DMS 273 (cell line): Measurements from ENCODE around the gene CISH.

ENCODE experiments used
- DNase-seq: peaks from one replicate; lab custom pipeline; 2025; ENCODE audit not compliant: unreplicated experiment; lab: John Stamatoyannopoulos, UW

CISH gene

GRCh38 chr3:50637945-50638344 is 26.4 kb upstream of the CISH start:
- DNase-seq = no peak

- no peak for DNase-seq
Measured at GRCh38 chr3:50637011-50637410, 25.4 kb upstream of the CISH start.

- DNase-seq = no peak
Measured at GRCh38 chr3:50635066-50635465, 23.5 kb upstream of the CISH start.

- no peak for DNase-seq
Measured at GRCh38 chr3:50633230-50633790, 21.7 kb upstream of the CISH start.

DNA sequence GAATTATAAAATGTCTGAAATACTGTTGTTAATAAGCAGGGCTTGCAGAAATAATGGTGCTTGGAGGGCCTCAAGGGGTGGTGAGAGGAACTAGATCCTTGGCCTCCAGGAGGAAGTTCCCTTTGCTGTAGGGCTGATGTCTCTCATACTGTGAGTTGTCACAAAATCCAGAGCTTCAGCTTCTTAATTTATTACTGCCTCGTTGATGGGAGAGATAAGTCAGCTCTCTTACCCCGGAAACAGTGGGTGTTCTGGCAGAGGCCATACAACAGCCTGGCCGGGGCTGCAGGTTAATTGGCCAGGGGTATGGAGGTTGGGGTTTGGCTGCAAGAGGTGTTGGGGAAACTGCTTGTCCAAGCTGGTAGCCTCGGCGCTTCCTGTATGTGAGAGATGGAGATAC is 20.9 kb upstream of the CISH start:
- DNase-seq = peak; percentile 51

- peak; percentile 26 for DNase-seq
Measured at GRCh38 chr3:50630877-50631276, 19.3 kb upstream of the CISH start.

DNA sequence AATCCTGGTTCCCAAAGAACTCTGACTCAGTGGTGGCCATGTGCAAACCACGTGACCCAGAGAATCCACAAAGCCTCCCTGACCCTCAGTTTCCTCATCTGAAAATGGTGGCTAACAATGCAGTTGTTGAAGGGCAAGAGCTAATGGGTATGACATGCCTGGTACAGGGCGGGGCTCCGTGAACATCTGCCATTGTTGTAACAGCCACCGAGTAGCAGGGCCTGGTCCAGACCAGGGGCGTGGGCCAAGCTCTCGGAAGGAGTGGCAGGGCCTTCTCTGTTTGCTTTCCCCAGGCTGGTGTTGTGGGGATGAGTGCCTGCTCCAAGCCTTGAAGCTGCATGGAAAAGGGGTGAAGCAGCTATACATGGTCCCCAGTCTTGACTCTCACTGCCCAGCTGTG is 18.8 kb upstream of the CISH start:
- no peak for DNase-seq

DNA sequence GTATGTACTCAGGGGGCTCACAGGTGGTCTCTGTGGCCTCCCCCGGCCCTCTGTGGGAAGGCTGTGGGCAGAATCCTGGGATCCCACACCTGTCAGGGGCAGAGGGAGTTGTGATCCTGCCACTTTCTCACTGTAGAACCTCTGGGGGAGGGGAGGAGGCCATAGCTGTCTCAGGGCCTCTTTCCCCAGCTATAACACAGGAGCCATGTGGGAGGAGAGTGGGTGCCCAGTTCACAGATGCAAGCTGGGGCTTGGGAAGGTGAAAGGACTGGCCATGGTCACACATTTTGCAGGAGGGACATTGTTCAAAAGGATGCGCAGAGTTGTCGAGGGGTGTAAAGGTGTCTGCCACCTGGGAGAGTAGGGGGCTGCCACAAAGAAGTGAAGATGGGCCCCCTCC is 17.0 kb upstream of the CISH start:
- DNase-seq = no peak

DNA sequence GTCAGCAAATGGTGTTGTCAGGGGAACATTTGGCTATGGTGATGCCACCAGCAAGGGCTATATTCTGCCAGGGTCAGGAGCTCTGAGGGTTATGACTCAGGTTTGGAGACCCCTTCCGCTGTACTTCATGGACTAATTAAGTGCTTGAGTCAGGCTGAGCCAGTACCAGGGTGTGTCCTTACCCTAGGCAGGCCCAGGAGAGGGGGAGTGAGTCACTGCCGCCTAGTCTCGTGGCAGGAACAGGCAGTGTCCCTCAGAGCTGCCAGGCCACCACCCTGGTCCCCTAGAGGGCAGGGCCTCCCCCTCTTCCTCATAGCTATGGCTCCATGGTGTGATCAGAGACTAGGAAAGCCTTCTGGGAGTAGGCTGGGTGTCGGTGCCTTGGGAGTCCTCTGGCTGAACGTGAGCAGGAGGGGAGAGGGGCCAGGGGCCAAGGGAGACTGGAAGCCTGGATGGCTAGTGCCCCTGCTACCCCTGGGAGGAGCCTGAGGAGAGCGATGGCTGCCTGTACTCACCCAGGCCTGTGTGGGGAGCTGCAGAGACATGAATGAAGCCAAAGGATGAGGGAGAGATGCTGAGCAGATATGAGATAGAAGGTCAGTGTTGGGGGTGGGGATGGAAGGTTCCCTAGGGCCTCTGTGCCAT is 16.0 kb upstream of the CISH start:
- DNase-seq = peak; percentile 50

GRCh38 chr3:50626401-50626800 is 14.8 kb upstream of the CISH start:
- no peak for DNase-seq

DNA sequence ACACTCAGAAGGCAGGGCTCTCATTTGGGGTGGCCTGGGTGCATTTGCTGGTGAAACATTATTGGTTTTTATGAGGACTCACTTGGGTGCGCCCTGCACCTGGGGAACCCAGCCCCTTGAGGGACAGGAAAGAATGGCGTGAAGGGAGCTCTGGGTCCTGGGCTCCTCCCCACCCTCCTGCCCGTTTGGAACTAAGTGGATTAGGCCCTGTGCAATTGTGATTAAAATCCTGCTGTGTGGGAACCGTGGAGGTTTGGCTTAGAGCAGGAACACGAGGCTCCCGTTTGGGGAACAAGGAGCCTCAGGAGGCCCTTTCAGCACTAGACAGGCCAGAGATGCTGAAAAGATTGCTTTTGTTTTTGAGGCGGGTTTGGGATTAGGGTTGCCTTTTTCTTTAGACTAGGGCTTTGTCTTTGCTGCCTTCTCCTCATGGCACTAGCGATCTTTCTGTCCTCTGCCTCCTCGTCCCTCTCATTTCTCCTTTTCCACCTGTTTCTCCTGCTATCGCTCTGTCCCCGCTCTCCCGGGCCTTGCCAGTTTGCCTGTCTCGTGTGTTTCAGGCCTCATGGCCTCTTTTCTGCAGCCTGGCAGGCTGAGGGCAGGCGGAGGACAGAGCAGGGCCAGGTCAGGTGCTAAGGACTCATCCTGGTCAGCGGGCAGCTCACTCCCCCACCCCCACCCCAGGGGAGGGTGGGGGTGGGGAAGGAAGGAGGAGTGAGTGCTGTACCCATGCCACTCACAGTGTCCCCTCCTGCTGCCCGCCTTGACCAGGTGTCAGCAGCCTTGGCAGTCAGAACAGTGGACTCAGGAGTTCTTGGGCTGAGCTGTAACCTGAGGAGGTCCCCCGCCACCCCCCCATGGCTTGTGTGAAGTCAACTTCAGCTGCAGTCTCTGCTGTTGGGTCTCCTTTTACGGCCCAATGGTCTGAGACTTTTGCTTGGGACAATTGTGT is 13.9 kb upstream of the CISH start:
- no peak for DNase-seq

GRCh38 chr3:50624634-50625033 is 13.1 kb upstream of the CISH start:
- no peak for DNase-seq

DNA sequence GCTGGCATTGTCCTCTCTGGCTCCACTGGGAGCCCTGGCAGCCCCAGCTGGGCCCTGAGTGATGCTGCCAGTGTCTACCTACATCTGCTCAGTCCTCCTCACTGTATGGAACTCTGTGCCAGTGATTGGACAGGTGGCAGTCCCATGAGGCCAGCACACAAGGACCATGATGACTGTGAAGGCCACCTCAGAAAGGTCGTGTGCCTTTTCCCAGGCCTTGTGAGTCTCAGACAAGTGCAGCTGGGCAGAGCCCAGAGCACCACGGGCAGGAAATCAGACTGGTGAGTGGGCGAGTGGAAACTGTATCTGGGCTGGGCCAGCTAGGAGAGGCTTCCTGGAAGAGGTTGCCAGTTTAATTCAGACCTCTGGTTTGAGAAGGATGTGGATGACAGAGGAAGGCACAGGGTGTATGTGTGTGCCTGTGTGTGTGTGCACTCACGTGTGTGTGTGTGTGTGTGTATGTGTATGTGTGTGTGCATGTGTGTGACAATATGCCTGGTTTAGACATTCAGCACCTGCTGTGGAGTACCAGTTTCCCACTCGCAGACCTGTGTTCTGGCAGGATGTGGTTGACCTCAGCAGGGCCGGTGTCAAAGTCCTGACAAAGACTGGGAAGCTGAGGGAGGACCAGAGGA is 12.4 kb upstream of the CISH start:
- no peak for DNase-seq

DNA sequence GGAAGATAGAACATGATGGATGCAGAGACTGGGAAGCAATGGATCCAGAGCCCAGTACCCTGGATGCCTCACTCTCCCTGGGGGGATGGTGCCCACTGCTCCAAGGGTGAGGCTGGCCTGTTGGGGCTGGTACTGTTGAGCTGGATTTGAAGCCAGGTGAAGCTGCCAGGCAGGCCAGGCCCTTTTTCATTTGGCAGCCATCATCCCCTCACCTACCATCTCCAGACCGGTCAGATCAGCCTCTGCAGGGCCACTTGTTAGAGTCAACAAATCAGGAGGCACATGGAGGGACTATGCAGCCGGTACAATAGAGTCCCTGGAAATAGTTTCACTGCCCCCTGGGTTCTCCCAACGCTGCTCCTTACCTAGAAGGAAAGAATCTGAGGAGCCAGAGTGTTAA is 11.3 kb upstream of the CISH start:
- DNase-seq = no peak

DNA sequence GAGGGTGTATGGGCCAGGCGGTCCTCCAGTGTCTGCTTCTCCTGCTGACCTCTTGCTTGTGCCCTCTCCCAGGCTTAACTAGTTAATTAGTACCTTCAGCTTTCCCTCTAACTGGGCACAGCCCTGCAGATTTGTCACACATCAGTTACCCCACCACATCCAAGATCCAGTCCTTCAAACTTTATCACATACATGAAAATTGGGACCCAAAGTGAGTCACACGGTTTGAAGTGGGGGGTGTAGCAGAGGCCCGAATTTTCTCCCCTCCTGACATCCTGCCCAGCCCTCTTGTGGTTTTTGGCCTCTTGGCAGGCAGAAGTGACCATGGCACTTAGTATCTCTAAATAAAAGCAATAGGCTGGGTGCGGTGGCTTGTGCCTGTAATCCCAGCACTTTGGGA is 9.2 kb upstream of the CISH start:
- no peak for DNase-seq

GRCh38 chr3:50620420-50620819 is 8.8 kb upstream of the CISH start:
- no peak for DNase-seq

GRCh38 chr3:50617911-50618481 is 6.4 kb upstream of the CISH start:
- DNase-seq = no peak

- peak; percentile 58 for DNase-seq
Measured at GRCh38 chr3:50617096-50617791, 5.7 kb upstream of the CISH start, which contains the start of gene MAPKAPK3. TSS of gene MAPKAPK3 (plus strand) at chr3:50617151. CDS start at chr3:50617566, 415 bp downstream.

- peak; percentile 92 for DNase-seq
Measured at GRCh38 chr3:50616770-50617095, 5.2 kb upstream of the CISH start.

DNA sequence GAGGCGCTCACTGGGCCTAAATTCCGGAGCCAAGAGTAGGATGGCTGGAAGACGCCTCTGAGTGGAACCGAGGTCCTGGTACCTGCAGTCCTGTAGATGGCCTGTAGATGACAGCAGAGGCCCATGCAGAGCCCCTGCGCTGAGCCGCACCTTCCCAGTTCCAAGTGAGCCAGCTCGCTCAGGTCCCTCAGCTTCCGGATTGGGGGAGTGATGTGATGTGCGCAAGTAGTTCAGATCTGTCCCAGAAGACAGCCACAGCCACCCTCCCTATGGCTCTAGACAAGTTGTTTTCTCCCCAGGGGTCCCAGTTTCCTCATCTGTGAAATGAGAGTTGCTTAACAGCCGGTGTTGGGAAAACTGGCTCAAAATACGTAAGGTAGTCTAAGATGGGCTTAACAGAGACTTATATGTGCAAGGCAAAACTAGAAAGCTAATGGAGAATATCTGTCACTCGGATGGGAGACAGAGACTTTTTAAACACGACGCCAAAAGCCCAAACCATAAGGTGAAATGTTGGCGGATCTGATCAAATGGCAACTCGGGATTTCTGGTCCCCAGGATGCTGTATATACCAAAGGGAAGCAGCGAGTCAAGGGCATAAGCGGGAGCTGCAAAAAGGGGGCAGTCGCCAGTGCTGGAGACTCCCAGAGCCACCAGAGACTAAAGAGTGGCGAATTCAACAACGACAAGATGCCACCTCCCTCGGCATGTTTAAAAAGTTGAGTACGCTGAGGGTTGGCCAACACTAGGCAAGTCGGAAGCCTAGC is 4.6 kb upstream of the CISH start:
- DNase-seq = peak; percentile 90
